HG03469 (cell line): ENCODE measurements around the gene IMPG2.

Source experiments
- ATAC-seq: cut with Tn5 transposase; IDR thresholded peaks from one replicate; pipeline ENCODE4 v1.9.1; 2021; ENCODE audit warnings: mild to moderate bottlenecking, moderate library complexity, moderate number of reproducible peaks; ENCODE audit not compliant: unreplicated experiment

IMPG2 gene

GRCh38 chr3:101243285-101244211 lies 76.8 kb downstream of the IMPG2 start:
- no peak for ATAC-seq

DNA sequence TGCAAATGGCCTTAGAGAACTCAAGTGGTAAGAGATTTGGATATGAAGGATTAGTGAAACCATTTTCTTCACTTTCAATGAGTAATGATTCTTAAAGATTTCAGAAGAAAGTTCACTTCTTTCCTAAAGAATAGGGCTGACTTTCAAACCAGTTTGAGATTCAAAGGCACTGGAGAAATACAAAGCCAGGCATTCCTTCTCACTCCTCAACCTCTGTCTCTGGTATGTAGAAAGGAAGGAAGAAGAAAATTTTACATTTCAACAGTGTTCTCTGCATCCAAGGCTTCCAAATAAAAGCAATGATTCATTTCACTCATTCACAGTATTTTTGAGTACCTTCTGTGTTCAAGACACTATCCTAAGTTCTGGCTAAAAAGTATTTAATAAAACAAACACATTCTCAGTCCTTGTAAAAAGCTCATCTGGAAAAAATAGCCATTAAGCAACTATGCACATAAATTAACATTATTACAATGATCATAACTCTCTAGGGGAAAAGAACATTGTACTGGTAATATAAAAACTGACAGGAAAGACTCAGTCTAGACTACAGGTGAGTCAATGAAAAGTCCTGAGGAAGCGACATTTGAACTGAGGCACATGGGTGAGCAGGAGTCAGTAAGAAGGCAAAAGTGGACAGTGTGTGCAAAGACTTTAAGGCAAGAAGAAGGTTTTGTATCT lies 79.5 kb downstream of the IMPG2 start:
- ATAC-seq, result no peak

GRCh38 chr3:101235048-101235447 lies 85.3 kb downstream of the IMPG2 start:
- no peak for ATAC-seq

DNA sequence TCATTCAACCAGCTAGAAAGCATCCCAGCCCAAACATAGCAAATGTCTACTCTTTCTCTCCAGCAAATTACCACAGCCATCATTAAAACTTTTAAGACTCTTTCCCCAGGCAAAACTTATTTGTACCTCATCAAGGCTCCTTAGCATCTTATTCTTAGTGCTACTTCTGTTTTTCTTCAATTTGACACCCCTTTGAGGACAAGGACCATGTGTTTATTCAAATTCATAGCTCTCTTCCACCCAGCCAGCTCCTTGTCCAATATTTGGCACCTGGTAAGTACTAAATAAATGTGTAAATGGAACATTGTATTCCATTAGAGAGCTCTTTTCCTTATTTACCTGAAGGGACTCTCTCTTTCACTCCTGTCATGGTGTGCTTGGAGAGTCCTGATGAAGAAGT lies 89.8 kb downstream of the IMPG2 start:
- ATAC-seq, result no peak

GRCh38 chr3:101229681-101230080 lies 90.7 kb downstream of the IMPG2 start:
- no peak for ATAC-seq

DNA sequence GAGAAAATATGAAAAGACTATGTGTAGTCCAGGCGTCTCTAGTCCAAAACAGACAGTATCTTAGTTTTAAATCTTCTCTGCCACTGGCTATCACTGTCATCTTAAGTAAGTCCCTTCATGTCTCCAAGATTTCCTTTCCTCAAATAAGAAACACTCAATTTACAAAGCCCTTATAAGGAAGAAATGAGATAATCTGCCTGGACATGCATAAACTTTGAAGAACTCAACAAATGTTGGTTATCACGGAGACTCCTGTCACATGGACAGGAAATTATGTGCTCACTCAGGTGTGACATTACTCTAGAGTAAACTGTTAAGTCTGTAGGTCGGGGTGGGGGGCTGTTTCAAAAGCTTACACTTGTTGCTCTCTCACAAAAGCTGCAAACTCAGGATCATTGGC lies 91.9 kb downstream of the IMPG2 start:
- ATAC-seq, result no peak

DNA sequence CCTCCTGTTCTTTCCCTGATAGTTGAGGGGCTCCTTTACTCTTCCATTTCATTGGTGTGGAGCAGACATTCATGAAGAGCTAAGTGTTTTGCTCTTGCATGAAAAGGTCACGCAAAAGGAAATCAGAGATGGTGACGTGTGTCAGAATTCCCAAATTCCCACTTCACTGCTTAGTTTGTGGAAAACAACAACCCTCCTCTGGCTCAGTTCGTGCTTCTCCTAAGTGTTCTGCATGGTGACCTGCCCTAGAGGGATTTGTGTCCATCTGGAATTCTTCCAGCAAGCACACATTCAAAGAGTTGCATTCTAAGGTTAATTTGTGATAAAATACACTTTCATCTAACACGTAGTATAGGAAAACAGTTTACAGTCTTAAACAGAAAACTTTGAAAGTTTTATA lies 95.6 kb downstream of the IMPG2 start:
- no peak for ATAC-seq

DNA sequence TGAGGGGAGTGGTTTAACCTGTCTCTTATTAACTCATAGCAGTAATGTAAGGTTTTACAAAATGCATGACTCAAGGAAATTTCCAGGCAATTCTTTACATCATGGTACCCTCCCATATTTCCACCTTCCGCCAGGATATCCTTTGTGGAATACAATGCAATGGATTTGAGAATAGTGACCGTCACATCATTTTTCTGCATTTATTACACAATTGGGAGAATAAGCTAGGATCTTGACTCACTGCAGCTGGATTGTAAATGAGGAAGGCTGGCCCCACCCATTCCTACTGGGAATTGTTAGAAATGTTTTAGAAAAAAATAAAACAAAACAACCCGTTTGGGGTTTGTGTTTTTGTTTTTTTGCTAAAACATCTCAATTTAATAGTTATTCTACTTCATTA lies 97.4 kb downstream of the IMPG2 start:
- ATAC-seq, result no peak

- no peak for ATAC-seq
Measured at GRCh38 chr3:101219842-101220560, 100.4 kb downstream of the IMPG2 start.

GRCh38 chr3:101217472-101218245 lies 102.7 kb downstream of the IMPG2 start:
- ATAC-seq, result no peak

DNA sequence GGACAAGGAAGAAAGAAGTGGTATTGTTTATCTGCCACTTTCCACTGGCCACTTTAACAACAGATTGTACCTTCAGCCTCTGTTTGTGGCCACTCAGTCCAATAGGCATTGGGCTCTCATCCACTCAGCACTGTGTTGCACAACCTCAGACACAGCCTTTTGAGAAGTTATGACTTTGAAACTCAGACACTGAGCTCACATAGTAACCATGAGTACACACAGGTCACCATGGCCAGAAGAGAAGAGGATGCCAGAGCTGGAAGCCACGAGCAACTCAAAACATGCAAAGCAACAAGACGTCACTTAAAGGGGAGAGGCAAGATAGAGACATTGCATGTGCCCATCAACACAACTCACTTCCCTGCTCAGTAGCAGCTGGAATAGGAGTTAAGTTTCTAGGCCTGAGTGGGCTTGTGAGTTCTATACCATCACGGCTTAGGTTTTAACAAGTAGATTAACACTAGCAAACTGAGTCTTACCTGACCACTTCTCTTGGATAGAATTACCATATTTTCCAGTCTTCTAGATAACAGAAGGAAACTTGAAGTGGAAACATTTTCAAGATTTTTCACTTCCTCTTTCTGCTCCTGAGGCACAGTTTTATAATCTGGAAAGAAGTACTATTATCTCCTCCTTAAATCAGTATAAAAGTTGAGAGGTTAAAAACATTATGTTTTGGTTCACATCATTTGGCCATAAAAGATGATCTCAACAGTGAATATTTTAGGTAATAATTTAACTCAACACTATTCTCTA lies 103.5 kb downstream of the IMPG2 start:
- no peak for ATAC-seq

GRCh38 chr3:101212730-101213129 lies 107.6 kb downstream of the IMPG2 start:
- no peak for ATAC-seq

GRCh38 chr3:101204246-101204645 lies 116.1 kb downstream of the IMPG2 start:
- no peak for ATAC-seq

- ATAC-seq, result no peak
Measured at GRCh38 chr3:101203411-101203810, 117.0 kb downstream of the IMPG2 start.

GRCh38 chr3:101202640-101203039 lies 117.7 kb downstream of the IMPG2 start:
- ATAC-seq, result no peak

DNA sequence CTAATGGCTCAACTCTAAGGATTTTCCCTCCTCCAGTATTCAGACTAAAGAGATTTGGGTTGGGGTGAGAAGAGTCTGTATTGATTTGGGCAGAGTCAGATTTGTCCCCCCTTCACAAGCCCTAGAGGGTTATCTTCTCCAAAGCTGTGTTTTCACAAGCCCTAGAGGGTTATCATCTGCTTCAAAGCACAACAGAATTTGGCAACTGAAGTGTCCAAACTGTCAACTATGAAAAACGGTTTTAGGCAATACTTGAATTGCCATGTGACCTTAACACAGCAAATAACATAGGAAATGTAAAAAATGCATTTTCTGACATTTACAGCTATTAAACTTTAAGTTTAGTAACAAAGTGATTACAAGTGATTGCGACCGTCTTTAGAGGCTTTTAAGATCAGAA lies 119.9 kb downstream of the IMPG2 start:
- no peak for ATAC-seq

- no peak for ATAC-seq
Measured at GRCh38 chr3:101195951-101196713, 124.2 kb downstream of the IMPG2 start.

DNA sequence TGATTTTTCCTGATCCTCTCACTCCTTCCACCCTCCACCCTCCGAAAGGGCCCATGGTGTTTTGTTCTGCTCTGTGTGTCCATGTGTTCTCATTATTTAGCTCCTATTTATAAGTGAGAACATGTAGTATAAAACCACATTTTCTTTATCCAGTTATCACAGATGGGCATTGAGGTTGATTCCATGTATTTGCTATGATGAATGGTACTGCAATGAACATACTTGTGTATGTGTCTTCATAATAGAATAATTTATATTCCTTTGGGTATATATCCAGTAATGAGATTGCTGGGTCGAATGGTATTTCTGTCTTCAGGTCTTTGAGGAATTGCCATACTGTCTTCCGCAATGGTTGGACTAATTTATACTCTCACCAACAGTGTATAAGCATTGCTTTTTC lies 126.0 kb downstream of the IMPG2 start:
- ATAC-seq, result no peak

GRCh38 chr3:101193957-101194356 lies 126.4 kb downstream of the IMPG2 start:
- ATAC-seq, result no peak
